ENCODE results near the gene SLC4A2.

Gene SLC4A2

DNA sequence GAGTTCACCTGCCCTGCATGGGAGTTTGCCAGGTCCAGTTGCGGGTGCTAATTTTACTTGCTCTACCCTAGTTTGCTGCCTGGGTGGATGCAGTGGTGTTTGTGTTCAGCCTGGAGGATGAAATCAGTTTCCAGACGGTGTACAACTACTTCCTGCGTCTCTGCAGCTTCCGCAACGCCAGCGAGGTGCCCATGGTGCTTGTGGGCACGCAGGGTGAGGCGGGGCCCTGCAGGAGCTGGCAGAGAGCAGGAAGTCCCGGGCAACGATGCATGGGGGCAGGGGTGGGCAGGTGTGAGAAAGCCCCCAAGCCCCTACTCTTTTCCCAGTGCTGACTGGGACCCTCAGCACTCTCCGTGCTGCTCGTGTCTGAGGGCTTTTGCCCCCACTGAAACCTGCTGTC, 58.2 kb downstream of the SLC4A2 start:
- peak; percentile 46 for DNase-seq

DNA sequence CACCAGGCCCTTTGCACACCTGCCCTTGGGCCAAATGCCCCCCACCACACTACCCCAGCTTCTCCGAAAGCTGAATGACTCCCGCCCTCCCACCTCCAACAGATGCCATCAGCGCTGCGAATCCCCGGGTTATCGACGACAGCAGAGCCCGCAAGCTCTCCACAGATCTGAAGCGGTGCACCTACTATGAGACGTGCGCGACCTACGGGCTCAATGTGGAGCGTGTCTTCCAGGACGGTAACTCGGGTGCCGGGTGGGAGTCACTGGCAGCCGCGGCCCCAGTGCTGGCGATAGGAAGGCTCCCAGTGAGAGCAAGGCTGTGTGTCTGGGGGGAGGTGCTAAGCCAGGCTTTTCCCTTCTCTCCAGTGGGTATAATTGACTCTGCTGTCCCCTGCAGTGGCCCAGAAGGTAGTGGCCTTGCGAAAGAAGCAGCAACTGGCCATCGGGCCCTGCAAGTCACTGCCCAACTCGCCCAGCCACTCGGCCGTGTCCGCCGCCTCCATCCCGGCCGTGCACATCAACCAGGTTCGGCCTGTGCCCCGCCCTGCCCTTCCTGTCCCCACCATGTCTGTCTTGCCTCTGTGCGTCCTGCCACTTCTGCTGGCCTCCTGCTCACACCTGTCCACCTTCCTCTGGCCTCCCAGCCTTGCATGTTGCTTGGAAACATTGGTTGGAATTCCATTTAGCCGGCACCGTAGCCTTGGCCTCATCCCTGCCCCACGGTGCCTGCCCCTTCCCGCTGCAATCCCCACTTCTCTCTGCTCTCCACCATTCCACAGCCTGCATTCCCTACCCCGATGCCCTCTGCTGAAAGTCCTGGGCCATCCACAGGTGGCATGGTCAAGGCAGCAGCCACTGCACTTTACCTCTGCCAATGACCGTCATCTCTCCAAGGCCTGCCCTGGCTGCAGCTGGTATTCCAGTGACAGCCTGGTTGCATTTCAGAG, 59.0 kb downstream of the SLC4A2 start:
- DNase-seq = no peak

DNA sequence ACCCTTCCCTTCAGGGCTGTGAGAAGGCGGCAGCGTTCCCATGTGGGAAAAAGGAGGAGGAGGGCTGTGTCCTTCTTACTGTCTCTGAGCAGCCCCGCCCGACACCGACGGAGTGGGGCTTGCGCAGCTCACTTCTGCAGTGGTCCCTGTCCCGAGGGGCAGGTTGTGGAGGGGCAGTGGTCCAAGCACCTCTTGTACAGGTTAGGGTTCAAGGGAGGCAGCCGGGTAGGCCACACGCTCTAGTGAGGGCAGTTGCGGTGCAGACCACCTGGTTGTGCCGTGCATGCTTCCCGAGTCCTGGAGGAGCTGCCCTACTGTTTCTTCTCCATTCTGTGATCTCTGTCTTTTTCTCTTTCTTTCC, 59.6 kb downstream of the SLC4A2 start:
- no peak for DNase-seq

DNA sequence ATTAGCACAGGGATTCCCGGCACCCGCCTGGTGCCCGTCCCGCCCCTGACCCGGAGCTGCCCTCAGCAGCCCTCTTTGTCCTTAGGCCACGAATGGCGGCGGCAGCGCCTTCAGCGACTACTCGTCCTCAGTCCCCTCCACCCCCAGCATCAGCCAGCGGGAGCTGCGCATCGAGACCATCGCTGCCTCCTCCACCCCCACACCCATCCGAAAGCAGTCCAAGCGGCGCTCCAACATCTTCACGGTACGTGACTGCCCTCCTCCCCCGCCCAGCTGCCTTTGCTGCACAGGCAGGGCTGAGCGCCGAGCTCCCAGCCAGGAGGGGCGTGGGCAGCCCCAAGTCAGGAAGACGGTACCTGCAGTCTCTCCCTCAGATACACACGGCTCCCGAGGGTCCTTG, 60.5 kb downstream of the SLC4A2 start:
- DNase-seq = no peak

DNA sequence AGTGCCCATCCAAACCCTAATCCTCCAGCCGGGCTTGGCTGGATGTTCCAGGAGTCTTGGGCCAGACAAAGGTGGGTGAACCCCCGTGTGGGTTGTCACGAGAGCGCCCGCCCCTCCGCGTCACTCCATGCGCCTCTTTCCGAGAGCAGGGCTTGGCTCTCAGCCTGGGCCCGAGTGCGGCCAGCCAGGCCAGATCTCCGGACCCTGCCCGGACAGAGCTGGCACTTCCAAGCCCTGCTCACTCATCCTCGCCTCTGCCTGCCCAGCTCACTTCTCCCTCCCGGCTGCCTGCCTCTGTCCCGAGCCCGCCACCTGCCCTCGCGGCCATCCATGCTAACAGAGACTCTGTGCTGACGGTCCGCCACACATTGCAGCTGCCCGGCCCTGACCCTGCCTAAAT, 61.5 kb downstream of the SLC4A2 start:
- no peak for DNase-seq

DNA sequence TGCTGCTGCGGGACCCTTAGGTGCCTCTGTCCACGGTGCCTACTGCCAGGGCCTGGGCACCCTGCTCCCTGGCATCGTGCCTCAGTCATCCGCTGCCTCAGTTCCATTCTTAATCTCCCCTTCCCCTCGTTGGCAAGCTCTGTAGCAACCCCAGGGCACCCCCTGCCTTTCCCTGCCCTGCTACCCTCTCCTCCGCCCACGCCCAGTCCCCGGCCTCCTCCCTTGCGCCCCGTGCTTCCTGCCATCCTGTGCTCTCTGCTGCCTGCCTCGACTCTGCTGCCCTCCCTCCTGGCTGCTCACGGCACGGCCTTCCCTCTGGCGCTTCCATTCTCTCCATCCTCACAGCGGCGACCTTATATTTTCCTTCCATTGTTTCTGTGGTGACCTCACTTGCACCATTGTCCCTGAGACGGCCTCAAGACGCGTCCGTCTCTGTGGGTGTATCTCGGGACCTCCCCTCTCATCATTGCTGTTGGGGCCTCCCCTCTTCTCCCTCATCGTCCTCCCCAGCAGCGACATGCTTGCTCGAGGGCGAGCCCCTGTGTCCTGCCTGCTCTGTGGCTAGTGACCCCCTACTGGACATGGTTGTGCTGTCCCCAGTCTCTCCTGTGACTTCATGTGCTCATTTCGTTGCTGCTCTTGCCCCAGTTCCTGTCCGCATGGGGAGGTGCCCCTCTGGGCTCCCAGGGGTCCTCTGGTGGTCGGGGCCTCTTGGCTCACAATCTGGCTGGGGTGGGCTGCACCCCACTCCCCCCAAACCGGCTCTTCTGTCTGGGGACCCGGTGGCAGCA, 62.2 kb downstream of the SLC4A2 start:
- DNase-seq = no peak

DNA sequence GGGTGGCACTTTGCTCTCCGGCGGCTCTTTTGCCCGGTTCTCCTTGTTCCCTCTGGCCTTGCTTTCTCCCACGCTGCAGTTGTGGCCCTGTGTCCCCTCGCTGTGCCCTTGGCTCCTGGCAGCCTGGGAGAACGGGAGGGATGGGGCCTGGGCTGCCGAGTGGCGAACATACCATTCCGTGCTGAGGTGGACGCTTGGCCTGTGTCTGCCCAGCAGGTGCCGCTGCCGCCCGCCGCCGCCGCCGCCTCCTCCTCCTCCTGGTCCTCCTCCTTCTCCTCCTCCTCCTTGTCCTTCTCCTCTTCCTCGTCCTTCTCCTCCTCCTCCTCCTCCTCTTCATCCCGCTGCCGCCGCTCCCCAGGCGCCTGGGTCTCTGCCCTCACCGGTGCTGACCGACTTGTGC, 62.9 kb downstream of the SLC4A2 start:
- DNase-seq = no peak

DNA sequence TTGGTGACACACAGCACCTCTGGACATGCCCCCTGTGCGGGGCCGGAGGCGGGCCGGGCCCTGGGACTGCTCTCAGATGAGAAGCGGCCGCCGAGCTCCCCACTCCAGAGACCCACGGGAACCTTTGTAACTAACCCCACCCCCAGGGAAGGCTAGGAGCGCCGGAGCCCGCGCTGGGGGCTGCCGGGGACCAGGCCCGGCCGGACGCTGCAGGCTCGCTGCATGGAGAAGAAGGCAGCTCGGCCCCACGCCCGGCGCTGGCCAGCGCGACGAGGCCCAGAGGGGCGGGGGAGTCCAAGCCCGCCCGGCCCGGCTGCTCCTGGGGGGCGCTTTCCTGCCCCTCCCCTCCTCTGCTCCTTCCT, 63.4 kb downstream of the SLC4A2 start:
- DNase-seq = no peak

DNA sequence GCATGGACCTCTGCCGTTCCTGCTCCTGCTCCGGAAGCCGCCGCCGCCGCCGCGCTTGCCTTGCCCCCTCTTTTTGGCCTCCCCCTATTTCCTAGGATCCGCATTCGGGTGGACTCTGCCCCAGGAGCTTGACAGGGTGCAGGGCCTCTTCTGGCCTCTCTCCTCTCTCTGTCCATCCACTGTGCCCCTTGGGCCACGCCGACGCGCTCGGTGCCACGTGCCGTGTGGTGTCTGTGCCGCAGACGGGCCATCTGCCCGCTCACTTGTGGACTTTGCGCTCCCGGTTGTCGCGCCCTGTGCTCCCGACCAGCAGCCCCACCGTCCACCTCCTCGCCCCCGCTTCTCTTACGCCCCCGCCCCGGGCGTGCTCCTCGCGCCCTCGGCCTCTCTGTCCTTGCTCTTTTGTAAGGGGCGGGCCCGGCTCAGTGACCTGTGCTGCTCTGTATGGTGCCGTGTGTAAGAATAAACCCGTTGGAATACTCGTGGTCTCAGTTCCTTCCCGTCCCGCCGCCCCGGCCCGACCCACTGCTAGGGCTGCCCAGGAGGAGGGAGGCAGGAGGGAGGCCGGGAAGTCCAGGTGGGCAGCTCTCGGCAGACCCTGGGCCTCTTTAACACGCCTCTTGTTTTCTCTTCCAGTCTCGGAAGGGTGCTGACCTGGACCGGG, 63.9 kb downstream of the SLC4A2 start:
- no peak for DNase-seq

DNA sequence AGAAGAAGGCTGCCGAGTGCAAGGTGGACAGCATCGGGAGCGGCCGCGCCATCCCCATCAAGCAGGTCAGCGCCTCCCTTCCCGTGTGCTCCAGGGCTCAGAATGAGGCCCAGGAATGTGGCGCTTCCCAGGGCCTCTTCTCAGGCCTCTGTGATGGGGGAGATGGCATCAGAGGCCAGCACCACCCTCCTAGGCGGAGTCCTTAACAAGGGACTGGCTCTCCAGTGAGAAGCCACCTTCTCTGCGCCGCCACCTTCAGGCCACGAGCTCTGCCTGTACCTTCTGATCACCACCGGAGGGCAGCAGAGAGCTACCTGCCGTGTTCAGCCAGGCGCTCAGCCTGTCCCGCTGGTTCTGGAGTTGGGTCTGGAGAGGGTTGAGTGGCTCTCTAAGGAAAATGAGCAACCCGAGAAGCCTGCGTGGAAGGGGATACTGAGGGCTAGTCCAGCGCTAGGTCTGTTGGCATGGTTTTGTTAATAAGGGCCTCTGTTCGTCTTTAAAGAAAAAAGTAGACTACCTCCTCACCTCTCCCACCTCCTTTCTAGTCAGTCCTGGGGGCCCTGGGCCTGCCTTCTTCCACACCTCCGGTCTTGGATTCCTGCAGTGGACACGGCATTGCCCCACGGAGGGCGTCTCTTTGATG, 64.6 kb downstream of the SLC4A2 start:
- DNase-seq = peak; percentile 85

DNA sequence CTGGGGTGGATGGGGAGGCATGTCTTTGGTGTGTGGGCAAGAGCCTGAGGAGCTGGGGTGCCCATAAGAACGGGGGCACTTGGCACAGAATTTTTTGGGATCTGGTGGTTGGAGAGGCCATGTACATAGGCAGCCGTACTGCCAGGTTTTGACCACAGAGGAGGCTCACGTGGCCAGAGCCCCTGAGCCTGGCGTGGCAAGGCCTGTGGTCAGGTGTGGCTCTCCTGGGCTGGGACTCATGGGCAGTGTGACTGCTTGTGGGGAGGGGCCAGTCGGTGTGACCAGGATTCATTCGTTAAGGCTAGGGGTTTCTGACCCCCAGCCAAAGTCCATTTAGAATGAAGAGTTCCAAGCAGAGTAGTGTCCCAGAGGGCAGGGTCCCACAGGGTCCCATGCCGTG, 65.1 kb downstream of the SLC4A2 start:
- no peak for DNase-seq

DNA sequence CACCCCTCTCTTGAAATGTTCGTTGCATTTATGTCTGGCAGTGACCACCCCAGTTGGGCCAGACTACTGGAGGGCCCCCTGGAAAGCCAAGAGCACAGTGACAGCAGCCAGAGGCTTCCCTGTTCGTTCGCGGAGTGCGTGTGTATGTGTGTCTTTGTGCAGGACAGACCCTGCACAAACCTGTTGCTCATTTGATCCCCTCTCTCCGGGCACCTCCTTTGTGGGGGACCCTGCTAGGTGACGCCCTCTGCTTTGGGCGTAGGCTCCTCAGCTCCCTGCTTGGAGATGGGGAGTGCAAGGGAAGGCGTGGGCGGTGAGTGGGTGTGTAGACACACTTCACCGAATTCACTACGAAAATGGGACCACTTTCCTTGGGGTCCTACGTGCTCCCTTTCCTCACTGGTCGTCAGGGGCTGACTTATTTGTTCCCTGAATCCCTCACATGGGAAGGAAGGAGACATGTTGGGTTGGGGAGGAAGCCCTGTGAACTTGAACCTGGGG, 65.6 kb downstream of the SLC4A2 start:
- no peak for DNase-seq

DNA sequence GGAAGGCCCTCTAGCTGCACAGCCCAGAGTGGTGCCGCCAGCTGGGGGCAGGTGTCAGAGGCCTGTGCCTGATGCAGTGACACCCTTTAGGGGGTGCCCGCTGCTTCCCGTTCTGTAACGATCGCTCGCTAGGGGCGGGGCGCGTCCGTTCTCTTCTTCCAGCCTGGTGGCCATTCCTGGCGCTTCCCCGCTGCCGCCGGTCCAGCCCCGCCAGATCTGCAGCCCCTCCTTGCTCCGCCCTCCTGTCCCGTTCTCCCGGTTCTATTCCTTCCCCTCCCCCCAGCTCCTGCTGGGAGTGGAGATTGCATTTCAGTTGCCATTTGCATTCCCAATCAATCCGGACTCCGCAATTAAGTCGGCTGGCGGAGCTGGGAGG, 66.1 kb downstream of the SLC4A2 start:
- DNase-seq = no peak

DNA sequence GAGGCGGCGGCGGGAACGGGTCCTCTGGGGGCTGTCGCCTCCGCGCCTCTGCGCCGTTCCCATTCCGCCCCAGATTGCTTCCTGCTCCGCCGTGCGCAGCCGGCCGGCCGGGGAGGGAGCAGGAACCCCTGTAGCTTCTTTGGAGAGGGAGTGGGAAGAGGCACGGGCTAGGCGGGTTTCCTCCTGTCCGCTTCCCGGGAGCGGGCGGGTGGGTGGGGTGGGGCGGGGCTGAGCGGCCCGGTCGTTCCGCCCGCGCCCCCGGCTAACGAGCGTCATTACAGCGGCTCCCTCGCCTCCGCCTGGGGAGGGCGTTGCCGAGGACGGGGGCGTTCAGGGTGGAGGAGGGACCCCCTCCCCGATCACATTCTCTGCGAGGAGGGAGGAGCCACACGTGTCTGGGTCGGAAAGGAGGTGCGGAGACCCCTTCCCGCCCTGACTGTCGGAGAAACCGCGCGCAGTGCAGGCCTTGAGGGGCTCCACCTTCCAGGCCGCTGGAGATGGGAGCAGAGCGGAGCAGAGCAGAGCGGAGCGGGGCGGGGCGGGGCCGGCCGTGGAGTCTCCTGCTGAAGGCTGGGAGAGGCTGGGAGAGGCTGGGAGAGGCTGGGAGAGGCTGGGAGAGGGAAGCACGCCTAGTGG, 66.6 kb downstream of the SLC4A2 start:
- no peak for DNase-seq

Measured in activated CD4-positive, alpha-beta T cell treated with anti-CD3 and anti-CD28 coated beads, Interleukin-2, amount 50 U/mL, for 1 hour (primary cell).